ENCODE data around the gene ATP6V0C. TPM values are rescaled to one million over a fixed set of nuclear protein-coding genes. Genes with fewer than 3 reads are reported as not detected.

Gene ATP6V0C
- total and polyA plus RNA-seq, 2 of the 13 experiments (the other 11 are each of a cell fraction or from before 2014, with no cell fraction given): 10.4 to 20.1 TPM

- TF ChIP-seq ZBTB37 (CRISPR knock-in tag; IDR thresholded peaks at IDR 0.05) (no peak), TFAP4 (IDR thresholded peaks at IDR 0.05; ENCODE audit: borderline replicate concordance, low read depth) (no peak), PAX8 (CRISPR knock-in tag; IDR thresholded peaks at IDR 0.05; ENCODE audit: borderline replicate concordance) (no peak), RARA (CRISPR knock-in tag; IDR thresholded peaks at IDR 0.05) (peak; percentile 19; the same call in 1 of the 2 replicates), BCL6 (CRISPR knock-in tag; IDR thresholded peaks at IDR 0.05) (no peak; the same call in 1 of the 2 replicates), IRF1 (CRISPR knock-in tag; IDR thresholded peaks at IDR 0.05; ENCODE audit: low read depth) (no peak), ARID3A (IDR thresholded peaks at IDR 0.05; ENCODE audit: low read depth, low read length) (no peak), PAF1 (CRISPR knock-in tag; IDR thresholded peaks at IDR 0.05) (no peak), ZNF766 (CRISPR knock-in tag; IDR thresholded peaks at IDR 0.05; ENCODE audit: borderline replicate concordance) (peak; percentile 55; the same call in 1 of the 2 replicates), NBN (conservative IDR thresholded peaks at IDR 0.05) (no peak), BCLAF1 (IDR thresholded peaks at IDR 0.05) (no peak), ZNF34 (CRISPR knock-in tag; IDR thresholded peaks at IDR 0.05; ENCODE audit: borderline replicate concordance) (no peak; the same call in 1 of the 2 replicates), ERF (CRISPR knock-in tag; IDR thresholded peaks at IDR 0.05) (no peak; the same call in 1 of the 2 replicates), ZNF607 (CRISPR knock-in tag; IDR thresholded peaks at IDR 0.05; ENCODE audit: borderline replicate concordance) (0 out of 2 replicates have a peak, but pooled peaks have one; percentile 45), ZFX (CRISPR knock-in tag; IDR thresholded peaks at IDR 0.05; ENCODE audit: low read depth) (peak; percentile 78), MTA1 (CRISPR knock-in tag; IDR thresholded peaks at IDR 0.05; ENCODE audit: borderline replicate concordance) (no peak), ZNF619 (CRISPR knock-in tag; IDR thresholded peaks at IDR 0.05) (no peak), SIX4 (CRISPR knock-in tag; IDR thresholded peaks at IDR 0.05) (peak; percentile 13; the same call in 1 of the 2 replicates), DR1 (CRISPR knock-in tag; IDR thresholded peaks at IDR 0.05) (no peak; the same call in 1 of the 2 replicates), ZBTB21 (CRISPR knock-in tag; IDR thresholded peaks at IDR 0.05) (peak; percentile 92), ZNF850 (CRISPR knock-in tag; conservative IDR thresholded peaks at IDR 0.05) (no peak), SYNCRIP (IDR thresholded peaks at IDR 0.05; ENCODE audit: insufficient read depth, low read depth, low read length) (no peak)
Measured at GRCh38 chr16:2513405-2514332, at the start of gene ATP6V0C (continued).
